A673 (cell line): ENCODE results near the gene KMT2B.

Source experiments
- CTCF ChIP-seq: fragments of 300-800, 200-600 bp; sonication (generic); conservative IDR thresholded peaks from 2 replicates; pipeline ENCODE4 v1.5.1; 2017; ENCODE audit warnings: low read depth, mild to moderate bottlenecking, antibody characterized with exemption, low read length, moderate library complexity, mixed read lengths
- EZH2 ChIP-seq: fragments of 200-600 bp; sonication (generic); IDR thresholded peaks from 2 replicates; pipeline ENCODE4 v1.6.1; 2017; ENCODE audit warnings: borderline replicate concordance, low read depth, mild to moderate bottlenecking, mixed read lengths, antibody characterized with exemption, low read length; ENCODE audit not compliant: poor library complexity, severe bottlenecking

- TF ChIP-seq EZH2 (no peak), CTCF (no peak)
Observed at GRCh38 chr19:35755550-35756376, 38.0 kb downstream of the KMT2B start.
